Ovary (tissue), 3 donors: ENCODE results near the gene ISX.

Source experiments
- EP300 ChIP-seq: sonication (generic); formaldehyde crosslinking; IDR thresholded peaks from one replicate; pipeline ENCODE4 v1.6.1; 2017; ENCODE audit warnings: antibody characterized with exemption
- POLR2A ChIP-seq: fragments of 450-650 bp; IDR thresholded peaks from one replicate; pipeline ENCODE4 v1.6.1; 2017; ENCODE audit warnings: antibody characterized with exemption, mild to moderate bottlenecking, moderate library complexity
- TF ChIP-seq, protein P1 (sequence below), 3 donors: fragments of 450-650 bp in 2 of 3; fragments of 200-600 bp in 1 of 3; IDR thresholded peaks; one replicate each; pipeline versions ENCODE4 v1.5.1 to v1.8.0; 2016 to 2022; ENCODE audit warnings: antibody characterized with exemption in 3 of 3, mild to moderate bottlenecking in 1 of 3
- donor health status: DM: no; HTN: no; CAD: no.

DNA sequence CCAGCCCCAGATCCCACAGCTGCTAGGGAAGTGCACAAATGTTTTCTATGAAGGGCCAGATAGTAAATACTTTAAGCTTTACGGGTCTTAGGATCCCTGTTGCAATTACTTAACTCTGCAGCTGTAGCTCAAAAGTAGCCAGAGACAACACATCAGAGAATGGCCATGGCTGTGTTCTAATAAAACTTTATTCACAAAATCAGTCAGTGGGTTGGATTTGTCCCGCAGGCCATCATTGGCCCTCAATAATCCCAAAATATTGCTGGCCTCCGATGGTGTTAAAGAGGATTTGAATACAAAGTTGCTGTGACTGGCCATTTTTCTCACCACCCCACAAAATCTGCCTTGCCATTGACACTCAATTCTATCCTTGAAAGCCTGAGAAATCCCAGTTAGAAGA is 49.6 kb downstream of the ISX start:
- TF ChIP-seq, protein P1, sequence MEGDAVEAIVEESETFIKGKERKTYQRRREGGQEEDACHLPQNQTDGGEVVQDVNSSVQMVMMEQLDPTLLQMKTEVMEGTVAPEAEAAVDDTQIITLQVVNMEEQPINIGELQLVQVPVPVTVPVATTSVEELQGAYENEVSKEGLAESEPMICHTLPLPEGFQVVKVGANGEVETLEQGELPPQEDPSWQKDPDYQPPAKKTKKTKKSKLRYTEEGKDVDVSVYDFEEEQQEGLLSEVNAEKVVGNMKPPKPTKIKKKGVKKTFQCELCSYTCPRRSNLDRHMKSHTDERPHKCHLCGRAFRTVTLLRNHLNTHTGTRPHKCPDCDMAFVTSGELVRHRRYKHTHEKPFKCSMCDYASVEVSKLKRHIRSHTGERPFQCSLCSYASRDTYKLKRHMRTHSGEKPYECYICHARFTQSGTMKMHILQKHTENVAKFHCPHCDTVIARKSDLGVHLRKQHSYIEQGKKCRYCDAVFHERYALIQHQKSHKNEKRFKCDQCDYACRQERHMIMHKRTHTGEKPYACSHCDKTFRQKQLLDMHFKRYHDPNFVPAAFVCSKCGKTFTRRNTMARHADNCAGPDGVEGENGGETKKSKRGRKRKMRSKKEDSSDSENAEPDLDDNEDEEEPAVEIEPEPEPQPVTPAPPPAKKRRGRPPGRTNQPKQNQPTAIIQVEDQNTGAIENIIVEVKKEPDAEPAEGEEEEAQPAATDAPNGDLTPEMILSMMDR (IDR thresholded peaks at IDR 0.05): no peak
- TF ChIP-seq EP300 (no peak), POLR2A (no peak)
